Cardiac muscle cell (in vitro differentiated cells and primary cell): Measurements from ENCODE around the gene IGIP. TPM values are rescaled to one million over a fixed set of nuclear protein-coding genes. Genes with fewer than 3 reads are reported as not detected.
"Not testable (repeated sequence)": the region's sequence is repeated elsewhere in the genome, so short reads cannot be mapped to it uniquely, and the experiment has no call there.

Source experiments
- DNase-seq, 2 donors: peaks; one replicate each; pipeline versions ENCODE4 v3.0.0 to v3.0.0-alpha.2; 2010 to 2017; ENCODE audit warnings: low read depth in 1 of 2, low spot score in 1 of 2
- H3K27ac ChIP-seq: fragments of 200-600 bp; sonication (generic); 2 replicates; pipeline ENCODE4 v1.5.1; 2016
- H3K27me3 ChIP-seq: fragments of 200-600 bp; sonication (generic); 2 replicates; pipeline ENCODE4 v1.6.0; 2016; ENCODE audit warnings: control low read depth
- H3K36me3 ChIP-seq: fragments of 200-600 bp; sonication (generic); 2 replicates; pipeline ENCODE4 v1.5.1; 2016; ENCODE audit warnings: control low read depth
- H3K4me1 ChIP-seq: fragments of 200-600 bp; sonication (generic); 2 replicates; pipeline ENCODE4 v1.8.1; 2017; ENCODE audit warnings: low read depth, mild to moderate bottlenecking, mixed run types
- H3K4me3 ChIP-seq: fragments of 200-600 bp; sonication (generic); 2 replicates; pipeline ENCODE4 v1.5.1; 2016; ENCODE audit warnings: mild to moderate bottlenecking
- H3K9me3 ChIP-seq: fragments of 200-600 bp; sonication (generic); 2 replicates; pipeline ENCODE4 v1.5.1; 2017; ENCODE audit warnings: low read depth, mild to moderate bottlenecking, control low read depth
- CTCF ChIP-seq: IDR thresholded peaks from 2 replicates; pipeline ENCODE4 v1.5.1; 2012; ENCODE audit warnings: low read depth, mild to moderate bottlenecking, low read length
- polyA plus RNA-seq: library from polyadenylated mRNA; unstranded; fragments of >200 nt; fragmentation: Nextera tagmentation; extraction: Ambion mirVana; gene quantifications from 2 replicates; pipeline ENCODE4 v1.2.1, GENCODE V29; 2016
- total RNA-seq: library from RNA; depleted of rRNA; stranded (reverse); fragments of >200 nt; gene quantifications from 2 replicates; pipeline ENCODE4 v1.2.3, GENCODE V29; 2016

The IGIP gene
- total and polyA plus RNA-seq, 2 experiments from 2014 or later: 0.51 to 4.8 TPM

DNA sequence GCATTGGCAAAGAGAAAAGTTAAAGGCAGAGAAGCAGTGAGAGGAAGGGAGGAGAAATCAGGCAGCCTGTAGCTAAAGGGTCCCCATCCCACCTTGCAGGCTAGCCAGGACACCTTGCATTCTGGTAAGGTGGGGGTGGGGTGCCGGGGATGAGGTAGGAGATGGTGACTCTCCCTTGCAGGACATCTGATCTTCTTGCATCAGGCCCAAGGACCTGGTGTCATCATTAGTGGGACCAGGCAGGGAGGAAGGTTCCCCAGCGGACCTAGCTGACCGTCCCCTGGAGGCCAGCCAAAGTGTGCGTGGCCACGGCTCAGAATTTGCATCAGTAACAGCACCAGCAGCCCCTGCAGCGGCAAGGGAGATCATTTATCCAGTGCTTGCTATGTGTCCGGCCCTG lies 27.5 kb downstream of the IGIP start:
- H3K4me3 ChIP-seq: no peak overlapping the region
- no peak for DNase-seq
- no peak for TF ChIP-seq CTCF

DNA sequence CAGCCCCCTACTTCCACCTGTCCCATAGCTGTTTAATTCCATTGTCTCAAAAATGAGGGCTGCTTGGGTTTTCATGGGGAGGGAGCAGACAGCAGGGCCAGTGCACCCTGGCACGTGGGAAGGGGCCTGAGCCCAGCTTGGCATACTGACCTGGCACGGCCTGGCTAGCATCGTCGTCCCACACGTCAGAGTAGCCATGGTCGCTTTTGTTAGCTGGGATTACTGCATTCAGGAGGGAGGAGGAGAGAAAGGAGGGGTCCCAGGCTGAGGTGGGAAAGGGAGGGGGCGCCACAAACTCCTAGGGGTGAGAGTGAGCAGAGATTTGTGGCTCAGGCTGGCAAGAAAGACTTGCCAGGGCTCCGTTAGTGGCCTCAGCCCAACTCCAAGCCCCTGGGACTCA lies 28.2 kb downstream of the IGIP start:
- Histone ChIP-seq H3K27ac (no peak overlapping the region), H3K4me3 (no peak overlapping the region), H3K27me3 (peaks cover 25% of the 10 kb centered on the region), H3K4me1 (no peaks in the 10 kb centered on the region), H3K9me3 (no peaks in the 10 kb centered on the region), H3K36me3 (no peaks in the 10 kb centered on the region)
- TF ChIP-seq CTCF: no peak
- no peak for DNase-seq

More for the DNA sequence above, 27.5 kb downstream of the IGIP start:
- Histone ChIP-seq H3K9me3 (no peaks in the 10 kb centered on the region), H3K27me3 (peaks cover 30% of the 10 kb centered on the region), H3K4me1 (no peaks in the 10 kb centered on the region), H3K36me3 (no peaks in the 10 kb centered on the region), H3K27ac (no peak overlapping the region)

DNA sequence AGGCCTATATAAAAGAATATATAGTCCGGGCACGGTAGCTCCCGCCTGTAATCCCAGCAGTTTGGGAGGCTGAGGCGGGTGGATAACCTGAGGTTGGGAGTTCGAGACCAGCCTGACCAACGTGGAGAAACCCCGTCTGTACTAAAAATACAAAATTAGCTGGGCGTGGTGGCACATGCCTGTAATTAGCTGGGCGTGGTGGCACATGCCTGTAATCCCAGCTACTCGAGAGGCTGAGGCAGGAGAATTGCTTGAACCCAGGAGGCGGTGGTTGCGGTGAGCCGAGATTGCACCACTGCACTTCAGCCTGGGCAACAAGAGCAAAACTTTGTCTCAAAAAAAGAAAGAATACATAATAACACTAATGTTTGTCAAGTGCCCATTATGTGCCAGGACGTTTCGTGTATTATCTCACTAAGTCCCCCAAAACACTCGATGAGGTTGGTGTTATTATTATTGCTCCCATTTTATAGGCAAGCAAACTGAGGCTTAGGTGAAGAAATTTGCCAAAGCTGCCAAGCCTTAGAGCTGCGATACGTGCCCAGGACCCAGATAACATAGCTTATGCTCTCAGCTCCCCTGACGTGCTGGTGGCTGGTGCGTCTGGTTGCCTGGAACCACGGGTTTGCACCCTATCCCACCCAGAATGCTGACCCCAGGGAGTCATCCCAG lies 29.1 kb downstream of the IGIP start:
- not testable (repeated sequence) for H3K4me1 ChIP-seq, H3K9me3 ChIP-seq, H3K4me3 ChIP-seq, H3K36me3 ChIP-seq, H3K27ac ChIP-seq, DNase-seq
- H3K27me3 ChIP-seq: peaks cover 19% of the 10 kb centered on the region

- Histone ChIP-seq H3K36me3 (no peaks in the 10 kb centered on the region), H3K27ac (no peak overlapping the region), H3K27me3 (peaks cover 16% of the 10 kb centered on the region), H3K4me3 (peak overlapping the region; percentile 6), H3K9me3 (no peaks in the 10 kb centered on the region), H3K4me1 (no peaks in the 10 kb centered on the region)
- TF ChIP-seq CTCF: peak; percentile 82
- DNase-seq: peak; percentile 89 to 90
These were observed 31.5 kb downstream of the IGIP start for GRCh38 chr5:140157032-140157781.

GRCh38 chr5:140159014-140159927 lies 33.5 kb downstream of the IGIP start:
- Histone ChIP-seq H3K4me3 (no peak overlapping the region), H3K27me3 (peaks cover 5% of the 10 kb centered on the region), H3K9me3 (no peaks in the 10 kb centered on the region), H3K36me3 (no peaks in the 10 kb centered on the region), H3K4me1 (no peaks in the 10 kb centered on the region), H3K27ac (no peak overlapping the region)
- no peak for DNase-seq
- no peak for TF ChIP-seq CTCF
